ENCODE data around the gene SPANXA2.
"Not testable (repeated sequence)": the region's sequence is repeated elsewhere in the genome, so short reads cannot be mapped to it uniquely, and the experiment has no call there.

Gene SPANXA2, protein sequence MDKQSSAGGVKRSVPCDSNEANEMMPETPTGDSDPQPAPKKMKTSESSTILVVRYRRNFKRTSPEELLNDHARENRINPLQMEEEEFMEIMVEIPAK

DNA sequence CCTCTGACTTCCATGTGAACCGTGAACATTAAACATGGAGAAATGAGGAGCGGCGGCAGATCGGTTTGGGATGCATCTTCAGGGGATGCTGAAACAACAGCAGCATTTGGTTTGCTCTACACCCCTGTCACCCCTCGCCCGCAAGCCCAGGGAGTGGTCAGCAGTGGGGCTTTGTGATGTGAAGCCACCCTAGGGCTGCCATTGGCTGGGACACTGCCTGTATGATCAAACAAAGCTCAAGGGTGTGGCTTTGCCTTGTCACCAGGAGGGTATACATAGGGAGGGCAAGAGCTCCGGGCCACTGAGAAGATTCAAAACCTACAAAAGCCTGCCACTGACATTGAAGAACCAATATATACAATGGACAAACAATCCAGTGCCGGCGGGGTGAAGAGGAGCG, at the start of gene SPANXA2:
Gene SPANXA2, plus strand, starts transcription at position 301 of the 400 bp plus-strand sequence. Its CDS starts 60 bp downstream, at position 361.
- DNase-seq (ENCODE audit: low spot score), result not testable (repeated sequence)

DNA sequence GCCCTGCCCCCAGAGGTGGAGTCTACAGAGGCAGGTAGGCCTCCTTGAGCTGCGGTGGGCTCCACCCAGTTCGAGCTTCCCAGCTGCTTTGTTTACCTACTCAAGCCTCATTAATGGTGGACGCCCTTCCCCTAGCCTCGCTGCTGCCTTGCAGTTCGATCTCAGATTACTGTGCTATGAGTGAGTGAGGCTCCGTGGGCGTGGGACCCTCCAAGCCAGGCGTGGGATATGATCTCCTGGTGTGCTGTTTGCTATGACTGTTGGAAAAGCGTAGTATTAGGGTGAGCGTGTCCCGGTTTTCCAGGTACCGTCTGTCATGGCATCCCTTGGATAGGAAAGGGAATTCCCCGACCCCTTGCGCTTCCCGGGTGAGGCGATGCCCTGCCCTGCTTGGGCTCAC, 47.0 kb upstream of the SPANXA2 start:
- DNase-seq (ENCODE audit: low spot score), result not testable (repeated sequence)

DNA sequence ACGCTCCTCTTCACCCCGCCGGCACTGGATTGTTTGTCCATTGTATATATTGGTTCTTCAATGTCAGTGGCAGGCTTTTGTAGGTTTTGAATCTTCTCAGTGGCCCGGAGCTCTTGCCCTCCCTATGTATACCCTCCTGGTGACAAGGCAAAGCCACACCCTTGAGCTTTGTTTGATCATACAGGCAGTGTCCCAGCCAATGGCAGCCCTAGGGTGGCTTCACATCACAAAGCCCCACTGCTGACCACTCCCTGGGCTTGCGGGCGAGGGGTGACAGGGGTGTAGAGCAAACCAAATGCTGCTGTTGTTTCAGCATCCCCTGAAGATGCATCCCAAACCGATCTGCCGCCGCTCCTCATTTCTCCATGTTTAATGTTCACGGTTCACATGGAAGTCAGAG, 4.9 kb upstream of the SPANXA2 start, which contains the start of gene SPANXA1:
Gene SPANXA1, minus strand, starts transcription at position 101 of the 400 bp plus-strand sequence. Its CDS starts 60 bp downstream, at position 41.
- not testable (repeated sequence) for DNase-seq (ENCODE audit: low spot score)

DNA sequence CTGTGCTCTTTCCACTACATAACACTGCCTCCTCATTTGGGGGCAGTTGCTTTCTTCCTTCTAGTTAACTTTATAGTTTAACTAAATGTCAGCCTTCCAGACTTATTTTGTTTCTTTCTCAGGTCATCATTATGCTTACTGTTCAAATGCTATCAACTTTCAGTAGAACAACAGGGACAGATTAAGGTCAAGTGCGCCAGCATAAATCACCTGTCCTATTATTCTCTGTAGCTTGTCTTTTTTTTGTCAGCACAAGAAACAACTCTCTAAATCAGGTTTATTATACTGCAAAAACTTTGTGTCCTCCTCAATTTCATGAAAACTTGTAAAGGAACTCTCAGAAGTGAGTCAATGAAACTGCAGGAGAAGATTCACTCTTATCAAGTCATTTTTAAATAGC, 19.6 kb downstream of the SPANXA2 start:
- DNase-seq (ENCODE audit: low spot score), result no peak

DNA sequence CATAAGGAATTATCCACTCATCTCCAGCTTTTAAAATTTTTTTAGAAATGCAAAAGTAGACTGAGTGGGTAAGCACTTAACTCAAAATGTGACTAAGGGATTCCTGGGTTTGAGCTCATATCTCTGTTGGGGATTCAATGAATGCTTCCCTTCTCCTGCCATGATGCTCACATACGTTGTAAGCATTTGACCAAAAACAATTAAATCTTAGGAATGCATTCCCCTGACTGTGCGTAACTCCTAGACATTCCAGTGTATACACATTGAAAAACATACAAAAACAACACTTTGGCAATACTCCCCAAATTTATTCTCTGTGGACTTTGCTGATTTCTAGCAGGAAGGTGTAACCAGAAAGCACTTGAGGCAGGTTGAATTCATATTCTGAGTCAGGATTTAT, 29.8 kb downstream of the SPANXA2 start:
- DNase-seq (ENCODE audit: low spot score), result no peak

DNA sequence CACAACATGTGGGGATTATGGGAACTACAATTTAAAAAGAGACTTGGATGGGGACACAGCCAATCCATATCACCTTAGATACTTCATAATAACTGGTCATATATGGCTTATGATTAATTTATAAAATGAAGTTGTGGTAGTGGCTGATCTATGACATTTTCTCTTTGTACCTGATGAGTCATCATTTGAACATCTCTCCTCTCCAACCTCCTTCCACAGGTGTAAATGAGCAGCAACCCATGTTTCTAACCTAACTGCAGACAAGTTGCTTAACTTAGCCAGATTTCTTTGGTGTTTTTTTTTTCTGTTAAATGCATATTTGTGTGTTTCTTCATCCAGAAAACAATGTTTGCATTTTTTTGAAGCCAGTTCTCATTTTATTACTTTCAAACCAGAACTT, 42.6 kb downstream of the SPANXA2 start:
- no peak for DNase-seq (ENCODE audit: low spot score)

DNA sequence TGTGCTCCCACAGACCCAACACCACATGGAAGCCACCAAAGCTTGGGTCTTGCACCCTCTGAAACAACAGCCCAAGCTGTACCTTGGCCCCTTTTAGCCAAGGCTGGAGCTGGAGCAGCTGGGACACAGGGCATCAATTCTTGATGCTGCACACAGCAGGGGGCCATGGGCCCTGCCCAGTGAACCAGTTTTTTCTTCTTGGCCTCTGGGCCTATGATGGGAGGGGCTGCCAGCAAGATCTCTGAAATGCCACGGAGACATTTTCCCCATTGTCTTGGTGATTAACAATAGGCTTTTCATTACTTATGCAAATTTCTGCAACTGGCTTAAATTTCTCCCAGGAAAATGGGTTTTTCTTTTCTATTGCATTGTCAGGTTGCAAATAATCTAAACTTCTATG, 49.0 kb downstream of the SPANXA2 start:
- DNase-seq (ENCODE audit: low spot score), result no peak

Data from hepatic stellate cell (primary cell).